Endothelial cell of umbilical vein (primary cell): ENCODE results near the gene CARD16. TPM values are rescaled to one million over a fixed set of nuclear protein-coding genes. Genes with fewer than 3 reads are reported as not detected.

Experiments used
- BruUV-seq: library from RNA; stranded (reverse); fragments of 400-500 nt; replicated peaks from 2 replicates; lab custom pipeline; 2021; lab: Mats Ljungman, UMichigan
- CTCF ChIA-PET: fragments of 300-600, 350-600 bp; sonication (Branson Sonifier 250); formaldehyde crosslinking; loops from one replicate; lab custom pipeline; 2021; ENCODE audit warnings: antibody characterized with exemption, inconsistent platforms; lab: Charles Lee
- POLR2A ChIA-PET: fragments of 300-600, 350-600 bp; sonication (Branson Sonifier 250); formaldehyde crosslinking; loops from one replicate; lab custom pipeline; 2021; ENCODE audit warnings: antibody characterized with exemption, inconsistent platforms; lab: Charles Lee
- DNase-seq: peaks from one replicate; pipeline ENCODE4 v3.0.0-alpha.2; 2011; ENCODE audit warnings: low read depth, low spot score
- FAIRE-seq: peaks from 2 replicates; lab custom pipeline; 2011; peaks lifted over from hg19 to GRCh38; lab: Jason Lieb, UNC
- H2AFZ ChIP-seq: 2 replicates; pipeline ENCODE4 v1.6.0; 2012; ENCODE audit warnings: low read depth, low read length, control low read depth, inconsistent platforms
- H3K27ac ChIP-seq: 2 replicates; pipeline ENCODE4 v1.5.1; 2011; ENCODE audit warnings: low read depth, mild to moderate bottlenecking, control low read depth, low read length, moderate library complexity; ENCODE audit not compliant: insufficient read depth
- H3K27me3 ChIP-seq, 2 experiments: 2 replicates each; pipeline versions ENCODE4 v1.6.0 to v1.6.1; 2011; ENCODE audit warnings: low read length in 2 of 2, mixed read lengths in 1 of 2; ENCODE audit not compliant: control insufficient read depth in 2 of 2, insufficient read depth in 2 of 2
- H3K36me3 ChIP-seq, 2 experiments: 2 replicates in 1 of 2; 3 replicates in 1 of 2; pipeline ENCODE4 v1.5.1; 2011; ENCODE audit warnings: low read length in 2 of 2, mild to moderate bottlenecking in 1 of 2, moderate library complexity in 1 of 2; ENCODE audit not compliant: control insufficient read depth in 2 of 2, insufficient read depth in 2 of 2; ENCODE audit errors: extremely low read depth in 1 of 2
- H3K4me1 ChIP-seq: 3 replicates; pipeline ENCODE4 v1.5.1; 2011; ENCODE audit warnings: mild to moderate bottlenecking, low read length; ENCODE audit not compliant: control insufficient read depth, insufficient read depth; ENCODE audit errors: extremely low read depth
- H3K4me2 ChIP-seq: 2 replicates; pipeline ENCODE4 v1.6.1; 2011; ENCODE audit warnings: low read length, control low read depth, mixed read lengths; ENCODE audit not compliant: insufficient read depth
- H3K4me3 ChIP-seq, 3 experiments: fragments of 200-600 bp in 1 of 3; sonication (generic), shearing (Covaris generic) in 1 of 3; replicated peaks in 1 of 3; 2 replicates each; pipeline ENCODE4 v1.5.1; 2011 to 2016; ENCODE audit warnings: control low read depth in 3 of 3, low read length in 3 of 3, mild to moderate bottlenecking in 2 of 3, inconsistent platforms in 1 of 3, low read depth in 1 of 3, moderate library complexity in 1 of 3; ENCODE audit not compliant: insufficient read depth in 1 of 3
- H3K79me2 ChIP-seq: 2 replicates; pipeline ENCODE4 v1.6.0; 2012; ENCODE audit warnings: low read length, inconsistent platforms; ENCODE audit not compliant: control insufficient read depth, insufficient read depth
- H3K9ac ChIP-seq: replicated peaks from 2 replicates; pipeline ENCODE3; 2011; ENCODE audit warnings: low read length, control low read depth; ENCODE audit not compliant: insufficient read depth; ENCODE audit errors: extremely low read depth
- H3K9me1 ChIP-seq: replicated peaks from 3 replicates; pipeline ENCODE4 v1.6.0; 2011; ENCODE audit warnings: mild to moderate bottlenecking, low read length; ENCODE audit not compliant: control insufficient read depth, insufficient read depth; ENCODE audit errors: extremely low read depth
- H3K9me3 ChIP-seq: replicated peaks from 2 replicates; pipeline ENCODE4 v1.5.1; 2012; ENCODE audit warnings: low read length, inconsistent platforms; ENCODE audit not compliant: control insufficient read depth, insufficient read depth
- H4K20me1 ChIP-seq: replicated peaks from 2 replicates; pipeline ENCODE3; 2011; ENCODE audit warnings: mild to moderate bottlenecking, low read length; ENCODE audit not compliant: control insufficient read depth, insufficient read depth; ENCODE audit errors: extremely low read depth
- EZH2 ChIP-seq: IDR thresholded peaks from 2 replicates; pipeline ENCODE4 v1.6.1; 2012; ENCODE audit warnings: borderline replicate concordance, low read depth, mild to moderate bottlenecking, moderate library complexity, low read length, inconsistent platforms; ENCODE audit not compliant: severe bottlenecking
- FOS ChIP-seq: IDR thresholded peaks from 2 replicates; pipeline ENCODE4 v1.6.1; 2011; ENCODE audit warnings: mild to moderate bottlenecking, low read length, moderate library complexity, borderline replicate concordance; ENCODE audit not compliant: insufficient read depth
- GATA2 ChIP-seq: IDR thresholded peaks from 2 replicates; pipeline ENCODE4 v1.7.0; 2011; ENCODE audit warnings: low read depth, mild to moderate bottlenecking, moderate library complexity, mixed read lengths, low read length; ENCODE audit not compliant: insufficient read length, insufficient read depth
- POLR2AphosphoS5 ChIP-seq: IDR thresholded peaks from 2 replicates; pipeline ENCODE4 v1.6.1; 2012; ENCODE audit warnings: low read depth, mild to moderate bottlenecking, control low read depth, low read length, moderate library complexity; ENCODE audit not compliant: insufficient read depth
- dilution Hi-C: fragments of 300-500 bp; cut with MboI; formaldehyde crosslinking; loops from one replicate; pipeline ENCODE4 v1.15.0; 2019; ENCODE audit warnings: low sequenced_read_pairs; ENCODE audit not compliant: extremely low pct_ligation_motif_present
- intact Hi-C: fragments of 100-400 bp; cut with micrococcal nuclease; formaldehyde crosslinking; loops from one replicate; pipeline ENCODE4 v1.10.0; 2022
- polyA plus RNA-seq, 4 experiments: library from polyadenylated mRNA; depleted of rRNA in 3 of 4; stranded (reverse) in 3 of 4; unstranded in 1 of 4; fragments of >200 nt; gene quantifications; 2 replicates each; pipeline versions ENCODE4 v1.2.1 to v1.2.3, GENCODE V29; 2011 to 2012; ENCODE audit warnings: missing spikeins in 1 of 4
- total RNA-seq: library from RNA; stranded (reverse); gene quantifications from 2 replicates; pipeline ENCODE4 v1.2.3, GENCODE V29; 2021
- TF ChIP-seq, protein P1 (sequence below): IDR thresholded peaks from 2 replicates; pipeline ENCODE4 v1.6.1; 2011; ENCODE audit not compliant: insufficient read depth, insufficient read length
- TF ChIP-seq, protein P2 (sequence below), 2 donors: IDR thresholded peaks; 1 replicate in 1 of 2; 2 replicates in 1 of 2; pipeline ENCODE4 v1.5.1; 2011; ENCODE audit warnings: low read length in 2 of 2, mild to moderate bottlenecking in 2 of 2, moderate library complexity in 2 of 2, control low read depth in 1 of 2, inconsistent platforms in 1 of 2, low read depth in 1 of 2; ENCODE audit not compliant: insufficient read depth in 1 of 2; ENCODE audit errors: extremely low read depth in 1 of 2

The CARD16 gene
- total and polyA plus RNA-seq, 2 donors (not counting 3 experiments of a cell fraction or from before 2014, with no cell fraction given) = 26.8 to 76.6 TPM

DNA sequence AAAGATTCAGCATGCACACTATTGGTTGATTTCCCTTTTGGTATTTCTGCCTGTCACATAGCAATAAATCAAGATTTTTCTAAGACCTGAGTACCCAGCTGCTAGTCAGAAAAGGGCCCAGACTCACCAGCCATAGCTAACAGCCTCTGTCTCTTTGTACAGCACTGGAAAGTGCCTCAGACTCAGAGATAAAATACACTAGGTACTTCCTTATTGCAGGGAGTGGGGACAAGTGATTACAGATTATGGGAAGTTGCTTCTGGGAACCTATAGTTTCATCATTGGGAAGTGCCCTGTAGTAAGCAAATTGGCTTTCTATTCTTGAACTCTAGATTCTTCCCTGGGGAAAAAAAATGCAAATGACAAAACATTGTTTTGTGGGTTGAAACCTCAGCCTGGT lies 22.1 kb downstream of the CARD16 start, which contains the start of gene CASP5:
TSS of gene CASP5 (minus strand) at position 166 of the 400 bp plus-strand sequence. CDS start at position 134, 32 bp downstream.
- ChIA-PET POLR2A (no interaction called here), CTCF (no interaction called here)
- no peaks in the 10 kb centered on the region for H4K20me1 ChIP-seq
- H3K79me2 ChIP-seq = no peaks in the 10 kb centered on the region
- H3K4me3 ChIP-seq = no peak within 1 kb of the TSS
- no peak within 1 kb of the TSS for H3K9ac ChIP-seq
- intact Hi-C loops = no loop called here
- H3K27ac ChIP-seq = no peak within 1 kb of the TSS
- no peaks in the 10 kb centered on the region for H3K4me1 ChIP-seq
- no peaks in the 10 kb centered on the region for H3K36me3 ChIP-seq
- no peaks in the 10 kb centered on the region for H3K9me1 ChIP-seq
- FAIRE-seq (no peak), DNase-seq (no peak)
- TF ChIP-seq, protein P1, sequence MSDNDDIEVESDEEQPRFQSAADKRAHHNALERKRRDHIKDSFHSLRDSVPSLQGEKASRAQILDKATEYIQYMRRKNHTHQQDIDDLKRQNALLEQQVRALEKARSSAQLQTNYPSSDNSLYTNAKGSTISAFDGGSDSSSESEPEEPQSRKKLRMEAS = no peak
- TF ChIP-seq, protein P2, sequence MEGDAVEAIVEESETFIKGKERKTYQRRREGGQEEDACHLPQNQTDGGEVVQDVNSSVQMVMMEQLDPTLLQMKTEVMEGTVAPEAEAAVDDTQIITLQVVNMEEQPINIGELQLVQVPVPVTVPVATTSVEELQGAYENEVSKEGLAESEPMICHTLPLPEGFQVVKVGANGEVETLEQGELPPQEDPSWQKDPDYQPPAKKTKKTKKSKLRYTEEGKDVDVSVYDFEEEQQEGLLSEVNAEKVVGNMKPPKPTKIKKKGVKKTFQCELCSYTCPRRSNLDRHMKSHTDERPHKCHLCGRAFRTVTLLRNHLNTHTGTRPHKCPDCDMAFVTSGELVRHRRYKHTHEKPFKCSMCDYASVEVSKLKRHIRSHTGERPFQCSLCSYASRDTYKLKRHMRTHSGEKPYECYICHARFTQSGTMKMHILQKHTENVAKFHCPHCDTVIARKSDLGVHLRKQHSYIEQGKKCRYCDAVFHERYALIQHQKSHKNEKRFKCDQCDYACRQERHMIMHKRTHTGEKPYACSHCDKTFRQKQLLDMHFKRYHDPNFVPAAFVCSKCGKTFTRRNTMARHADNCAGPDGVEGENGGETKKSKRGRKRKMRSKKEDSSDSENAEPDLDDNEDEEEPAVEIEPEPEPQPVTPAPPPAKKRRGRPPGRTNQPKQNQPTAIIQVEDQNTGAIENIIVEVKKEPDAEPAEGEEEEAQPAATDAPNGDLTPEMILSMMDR (IDR thresholded peaks at IDR 0.05; ENCODE audit: extremely low read depth in 1 of 2, insufficient read depth in 1 of 2, low read depth in 1 of 2, low read length in 2 of 2) = no peak
- TF ChIP-seq FOS (no peak), POLR2AphosphoS5 (no peak), GATA2 (no peak), EZH2 (no peak)
- H3K9me3 ChIP-seq = no peaks in the 10 kb centered on the region
- no peak within 1 kb of the TSS for H3K4me2 ChIP-seq
- no peaks in the 10 kb centered on the region for H3K27me3 ChIP-seq
- dilution Hi-C loops = no loop called here
- no peak within 1 kb of the TSS for H2AFZ ChIP-seq
- BruUV-seq = no TSS peak
